Medulla oblongata (tissue), 1 donor: ENCODE data around the gene RBM12.
"Not testable (repeated sequence)": the region's sequence is repeated elsewhere in the genome, so short reads cannot be mapped to it uniquely, and the experiment has no call there.

Experiments
- DNase-seq: peaks from one replicate; pipeline ENCODE4 v3.0.0-alpha.2; 2015; ENCODE audit errors: extremely low spot score

The RBM12 gene, protein sequence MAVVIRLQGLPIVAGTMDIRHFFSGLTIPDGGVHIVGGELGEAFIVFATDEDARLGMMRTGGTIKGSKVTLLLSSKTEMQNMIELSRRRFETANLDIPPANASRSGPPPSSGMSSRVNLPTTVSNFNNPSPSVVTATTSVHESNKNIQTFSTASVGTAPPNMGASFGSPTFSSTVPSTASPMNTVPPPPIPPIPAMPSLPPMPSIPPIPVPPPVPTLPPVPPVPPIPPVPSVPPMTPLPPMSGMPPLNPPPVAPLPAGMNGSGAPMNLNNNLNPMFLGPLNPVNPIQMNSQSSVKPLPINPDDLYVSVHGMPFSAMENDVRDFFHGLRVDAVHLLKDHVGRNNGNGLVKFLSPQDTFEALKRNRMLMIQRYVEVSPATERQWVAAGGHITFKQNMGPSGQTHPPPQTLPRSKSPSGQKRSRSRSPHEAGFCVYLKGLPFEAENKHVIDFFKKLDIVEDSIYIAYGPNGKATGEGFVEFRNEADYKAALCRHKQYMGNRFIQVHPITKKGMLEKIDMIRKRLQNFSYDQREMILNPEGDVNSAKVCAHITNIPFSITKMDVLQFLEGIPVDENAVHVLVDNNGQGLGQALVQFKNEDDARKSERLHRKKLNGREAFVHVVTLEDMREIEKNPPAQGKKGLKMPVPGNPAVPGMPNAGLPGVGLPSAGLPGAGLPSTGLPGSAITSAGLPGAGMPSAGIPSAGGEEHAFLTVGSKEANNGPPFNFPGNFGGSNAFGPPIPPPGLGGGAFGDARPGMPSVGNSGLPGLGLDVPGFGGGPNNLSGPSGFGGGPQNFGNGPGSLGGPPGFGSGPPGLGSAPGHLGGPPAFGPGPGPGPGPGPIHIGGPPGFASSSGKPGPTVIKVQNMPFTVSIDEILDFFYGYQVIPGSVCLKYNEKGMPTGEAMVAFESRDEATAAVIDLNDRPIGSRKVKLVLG

DNA sequence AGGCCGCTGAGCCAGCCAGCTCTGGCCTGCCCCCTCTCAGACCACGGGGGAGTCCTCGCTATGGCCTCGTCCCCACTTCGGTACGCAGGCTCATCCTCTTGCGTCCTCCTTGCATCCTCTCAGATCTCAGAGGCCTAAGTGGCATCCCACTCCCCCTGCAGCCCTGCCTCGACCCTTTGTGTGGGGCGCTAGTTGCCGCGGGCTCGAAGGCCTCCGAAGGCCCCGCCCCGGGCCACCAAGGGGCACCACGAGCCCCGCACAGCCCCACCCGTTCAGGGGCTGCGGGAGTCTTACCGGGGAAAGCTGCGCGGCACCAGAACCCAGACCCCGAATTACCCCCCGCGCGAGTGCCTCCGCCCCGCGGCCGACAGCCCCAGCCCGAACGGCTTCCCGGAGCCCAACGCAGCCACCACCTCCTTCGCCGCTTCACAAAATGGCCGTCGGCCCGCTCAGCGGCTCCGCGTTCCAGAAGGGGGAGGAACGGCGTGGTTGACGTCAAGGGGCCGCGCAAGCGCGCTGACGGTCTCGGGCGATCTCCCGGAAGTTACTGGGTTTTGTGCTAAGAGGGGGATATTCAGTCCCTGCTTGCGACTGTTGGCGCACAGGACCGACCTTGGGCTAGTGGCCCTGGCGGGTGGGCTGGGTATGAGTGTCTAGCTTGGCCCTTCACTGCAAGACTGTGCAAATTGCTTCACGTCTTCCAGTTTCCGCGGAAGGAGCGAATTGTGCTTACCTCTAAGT lies at the start of gene RBM12, which contains the start of gene CPNE1:
Gene RBM12, minus strand, starts transcription at position 435 of the 741 bp plus-strand sequence. CDS start 9,578 bp downstream, outside the sequence.
Gene CPNE1, minus strand, starts transcription at position 435 of the 741 bp plus-strand sequence. CDS start 31,977 bp downstream, outside the sequence.
- DNase-seq: peak; percentile 94

DNA sequence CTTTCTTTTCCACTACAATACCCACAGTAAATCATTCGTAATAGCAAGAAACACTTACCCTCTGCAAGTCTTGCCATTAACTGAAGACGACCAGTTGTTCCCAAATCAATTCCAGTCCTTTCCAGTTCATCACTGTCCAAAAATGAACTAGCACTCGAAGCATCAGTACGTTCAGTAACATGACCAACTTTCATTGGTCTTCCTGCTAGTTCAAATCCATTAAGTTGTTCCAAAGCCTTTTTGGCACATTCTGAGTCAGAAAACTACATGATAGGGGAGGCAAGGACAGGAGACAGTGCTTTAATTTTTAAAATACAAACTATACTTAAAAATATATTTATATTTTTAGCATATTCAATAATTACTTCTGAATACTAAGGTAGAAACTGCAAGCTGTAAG lies 49.4 kb upstream of the RBM12 start:
- no peak for DNase-seq

- DNase-seq: not testable (repeated sequence)
These were observed 48.4 kb upstream of the RBM12 start for GRCh38 chr20:35713120-35713519.

DNA sequence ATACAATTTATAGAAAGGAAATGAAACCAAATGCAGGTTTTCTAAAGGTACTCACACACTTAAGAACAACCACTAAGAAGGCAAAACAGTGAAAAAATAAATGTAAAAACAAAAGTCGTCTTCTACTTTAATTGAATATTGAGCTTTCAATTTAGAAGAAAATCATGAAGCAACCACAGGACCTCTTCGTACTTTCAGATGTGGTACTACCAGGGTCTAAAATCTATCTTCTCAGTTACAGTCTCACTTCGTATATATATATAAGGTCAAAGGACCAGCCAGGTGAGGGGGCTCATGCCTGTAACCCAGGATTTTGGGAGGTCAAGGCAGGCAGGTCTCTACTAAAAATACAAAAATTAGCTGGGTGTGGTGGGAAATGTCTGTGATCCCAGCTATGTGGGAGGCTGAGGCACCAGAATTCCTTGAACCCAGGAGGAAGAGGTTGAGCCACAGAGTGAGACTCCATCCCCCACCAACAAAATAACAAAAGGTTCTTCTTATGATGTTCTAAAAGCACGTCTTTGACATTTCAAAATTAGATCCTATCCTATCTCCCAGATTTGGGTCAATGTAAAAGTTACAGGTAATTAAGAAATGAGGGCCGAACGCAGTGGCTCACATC lies 47.0 kb upstream of the RBM12 start:
- DNase-seq: no peak

DNA sequence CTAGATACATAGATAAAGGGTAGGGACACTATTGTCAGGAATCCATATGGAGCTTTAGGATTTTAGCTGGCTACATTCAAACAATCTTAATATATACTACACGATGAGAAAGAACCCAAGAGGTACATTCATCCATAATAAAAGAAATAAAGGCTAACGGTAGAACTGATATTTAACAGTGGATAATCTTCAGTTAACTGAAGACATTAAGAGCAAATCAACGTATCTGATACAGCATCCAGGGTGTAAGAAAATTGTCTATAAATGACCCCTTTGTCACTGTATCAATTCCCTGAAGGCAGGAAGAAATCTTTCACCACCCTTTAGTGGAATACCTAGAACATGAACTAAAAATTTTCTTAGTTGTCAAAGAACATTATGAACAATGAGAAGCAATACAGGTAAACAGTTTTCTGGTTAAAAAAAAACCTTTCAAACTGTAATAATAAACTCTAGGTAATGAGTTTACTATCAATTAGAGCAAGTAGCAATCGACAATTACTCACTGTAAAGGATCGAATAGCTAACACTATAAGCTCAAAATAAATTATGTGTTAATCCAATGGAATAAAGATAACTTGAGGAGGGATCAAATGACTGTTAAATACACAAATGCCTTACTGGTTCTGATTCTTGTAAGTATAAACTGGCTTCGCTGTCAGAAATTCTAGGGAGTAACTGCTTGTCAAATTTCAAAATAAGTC lies 46.3 kb upstream of the RBM12 start:
- no peak for DNase-seq

- no peak for DNase-seq
These were observed 45.3 kb upstream of the RBM12 start for GRCh38 chr20:35710039-35710438.

GRCh38 chr20:35709259-35709658 lies 44.6 kb upstream of the RBM12 start:
- DNase-seq: no peak

GRCh38 chr20:35708502-35708901 lies 43.8 kb upstream of the RBM12 start:
- no peak for DNase-seq

GRCh38 chr20:35706591-35707529 lies 42.2 kb upstream of the RBM12 start:
- not testable (repeated sequence) for DNase-seq

GRCh38 chr20:35705894-35706293 lies 41.2 kb upstream of the RBM12 start:
- not testable (repeated sequence) for DNase-seq

DNA sequence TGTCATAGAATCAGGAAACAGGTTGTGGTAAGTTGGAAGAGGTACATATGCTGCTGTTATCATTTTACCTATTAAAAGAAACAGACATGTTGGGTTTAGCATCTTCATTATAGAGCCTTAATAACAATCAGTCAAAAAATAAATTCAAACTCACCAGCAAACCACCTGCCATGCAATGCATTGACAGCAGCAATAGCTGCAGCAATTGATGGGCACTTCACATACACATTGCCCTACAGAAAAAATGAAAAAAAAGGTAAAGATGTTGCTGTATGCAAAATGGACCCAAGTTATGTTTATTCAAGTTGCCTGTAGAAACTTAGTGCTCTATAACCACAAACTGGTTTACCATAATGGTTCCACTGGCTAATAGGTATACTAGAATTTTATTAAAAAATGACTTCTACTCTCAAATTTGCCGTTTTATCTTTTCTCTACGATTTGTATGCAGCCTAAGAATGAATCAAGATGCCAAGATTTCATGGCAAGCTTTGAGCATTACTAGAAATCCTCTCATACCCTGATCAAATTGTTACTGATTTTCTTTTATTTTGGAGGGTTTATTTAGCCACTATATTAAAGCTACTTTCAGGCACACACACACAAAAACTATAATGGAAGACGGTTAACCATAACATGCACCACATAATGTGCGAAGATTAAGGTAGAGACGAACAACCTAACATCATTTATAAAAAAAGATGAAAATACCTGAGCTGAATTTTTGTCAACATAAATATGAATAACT lies 40.0 kb upstream of the RBM12 start:
- DNase-seq: no peak

- no peak for DNase-seq
These were observed 38.4 kb upstream of the RBM12 start for GRCh38 chr20:35702824-35703695.

DNA sequence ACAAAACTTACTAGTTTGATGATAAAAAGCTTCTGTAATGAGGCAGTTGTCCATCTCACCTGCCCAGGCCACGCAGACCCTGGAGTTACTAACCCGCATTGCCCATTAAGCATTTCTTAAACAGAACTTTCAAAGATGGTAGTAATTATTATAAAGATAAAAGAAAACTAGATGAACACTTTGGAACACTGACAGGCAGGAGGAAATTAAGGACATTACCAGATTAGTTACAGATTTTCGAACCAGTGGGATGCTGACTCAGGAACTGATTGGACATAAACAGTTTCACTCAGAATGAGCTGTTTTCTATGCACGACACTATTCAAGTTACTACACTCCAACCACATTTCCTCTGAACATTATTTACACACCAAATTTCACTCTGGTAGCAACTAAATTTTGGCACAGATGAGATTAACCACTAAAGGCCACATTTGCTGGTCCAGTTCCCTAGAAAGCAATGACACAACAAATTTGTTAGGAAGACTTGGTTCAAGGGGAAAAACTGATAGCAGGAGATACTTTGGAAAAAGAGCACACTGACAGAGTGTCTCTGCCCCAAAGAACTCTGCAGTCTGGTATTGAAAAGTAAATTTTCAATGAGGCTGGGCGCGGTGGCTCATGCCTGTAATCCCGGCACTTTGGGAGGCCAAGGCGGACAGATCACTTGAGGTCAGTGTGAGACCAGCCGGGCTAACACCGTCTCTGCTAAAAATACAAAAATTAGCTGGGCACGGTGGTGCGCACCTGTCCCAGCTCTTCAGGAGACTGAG lies 37.5 kb upstream of the RBM12 start:
- DNase-seq: no peak

GRCh38 chr20:35700625-35701148 lies 36.0 kb upstream of the RBM12 start:
- DNase-seq: no peak

GRCh38 chr20:35699957-35700624 lies 35.4 kb upstream of the RBM12 start:
- no peak for DNase-seq
